ENCODE measurements around the gene DPP9. TPM values are rescaled to one million over a fixed set of nuclear protein-coding genes. Genes with fewer than 3 reads are reported as not detected.

Gene DPP9
- total RNA-seq, 1 donor from 2014 or later: 42.9 TPM

DNA sequence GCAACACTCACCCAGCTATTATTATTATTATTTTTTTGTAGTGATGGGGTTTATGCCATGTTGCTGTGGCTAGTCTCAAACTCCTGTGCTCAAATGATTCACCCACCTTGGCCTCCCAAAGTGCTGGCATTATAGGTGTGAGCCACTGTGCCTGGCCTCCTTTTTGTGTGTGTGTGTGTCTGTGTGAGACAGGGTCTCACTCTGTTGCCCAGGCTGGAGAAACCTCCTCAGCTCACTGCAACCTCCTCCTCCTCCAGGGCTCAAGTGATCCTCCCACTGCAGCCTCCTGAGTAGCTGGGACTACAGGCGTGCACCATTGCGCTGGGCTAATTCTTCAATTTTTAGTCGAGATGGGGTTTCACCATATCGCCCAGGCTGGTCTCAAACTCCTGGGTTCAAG, 49.9 kb downstream of the DPP9 start:
- TF ChIP-seq, protein P1, sequence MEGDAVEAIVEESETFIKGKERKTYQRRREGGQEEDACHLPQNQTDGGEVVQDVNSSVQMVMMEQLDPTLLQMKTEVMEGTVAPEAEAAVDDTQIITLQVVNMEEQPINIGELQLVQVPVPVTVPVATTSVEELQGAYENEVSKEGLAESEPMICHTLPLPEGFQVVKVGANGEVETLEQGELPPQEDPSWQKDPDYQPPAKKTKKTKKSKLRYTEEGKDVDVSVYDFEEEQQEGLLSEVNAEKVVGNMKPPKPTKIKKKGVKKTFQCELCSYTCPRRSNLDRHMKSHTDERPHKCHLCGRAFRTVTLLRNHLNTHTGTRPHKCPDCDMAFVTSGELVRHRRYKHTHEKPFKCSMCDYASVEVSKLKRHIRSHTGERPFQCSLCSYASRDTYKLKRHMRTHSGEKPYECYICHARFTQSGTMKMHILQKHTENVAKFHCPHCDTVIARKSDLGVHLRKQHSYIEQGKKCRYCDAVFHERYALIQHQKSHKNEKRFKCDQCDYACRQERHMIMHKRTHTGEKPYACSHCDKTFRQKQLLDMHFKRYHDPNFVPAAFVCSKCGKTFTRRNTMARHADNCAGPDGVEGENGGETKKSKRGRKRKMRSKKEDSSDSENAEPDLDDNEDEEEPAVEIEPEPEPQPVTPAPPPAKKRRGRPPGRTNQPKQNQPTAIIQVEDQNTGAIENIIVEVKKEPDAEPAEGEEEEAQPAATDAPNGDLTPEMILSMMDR (conservative IDR thresholded peaks at IDR 0.05): no peak
- DNase-seq (ENCODE audit: extremely low spot score, unreplicated experiment): no peak
- Mint-ChIP-seq H3K27ac (no peak overlapping the region), H3K27me3 (no peaks in the 10 kb centered on the region), H3K4me3 (no peak overlapping the region), H3K4me1 (ENCODE audit: unreplicated experiment) (peaks cover 4% of the 10 kb centered on the region), H3K36me3 (no peaks in the 10 kb centered on the region), H3K9me3 (no peaks in the 10 kb centered on the region)

DNA sequence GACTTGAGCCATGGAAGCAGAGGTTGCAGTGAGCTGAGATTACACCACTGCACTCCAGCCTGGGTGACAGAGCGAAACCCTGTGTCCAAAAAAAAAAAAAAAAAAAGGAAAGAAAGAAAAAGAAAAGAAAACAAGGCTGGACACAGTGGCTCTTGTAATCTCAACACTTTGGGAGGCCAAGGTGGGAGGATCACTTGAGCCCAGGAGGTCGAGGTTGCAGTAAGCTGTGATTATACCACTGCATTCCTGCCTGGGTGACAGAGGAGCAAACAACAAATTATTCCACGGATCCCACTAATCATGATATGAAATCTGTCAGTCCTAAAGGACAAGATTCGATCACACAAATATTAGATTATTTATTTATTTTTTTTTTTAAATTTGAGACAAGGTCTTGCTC, 50.4 kb downstream of the DPP9 start:
- TF ChIP-seq, protein P1 (conservative IDR thresholded peaks at IDR 0.05): no peak
- H3K9me3 Mint-ChIP-seq: no peaks in the 10 kb centered on the region

DNA sequence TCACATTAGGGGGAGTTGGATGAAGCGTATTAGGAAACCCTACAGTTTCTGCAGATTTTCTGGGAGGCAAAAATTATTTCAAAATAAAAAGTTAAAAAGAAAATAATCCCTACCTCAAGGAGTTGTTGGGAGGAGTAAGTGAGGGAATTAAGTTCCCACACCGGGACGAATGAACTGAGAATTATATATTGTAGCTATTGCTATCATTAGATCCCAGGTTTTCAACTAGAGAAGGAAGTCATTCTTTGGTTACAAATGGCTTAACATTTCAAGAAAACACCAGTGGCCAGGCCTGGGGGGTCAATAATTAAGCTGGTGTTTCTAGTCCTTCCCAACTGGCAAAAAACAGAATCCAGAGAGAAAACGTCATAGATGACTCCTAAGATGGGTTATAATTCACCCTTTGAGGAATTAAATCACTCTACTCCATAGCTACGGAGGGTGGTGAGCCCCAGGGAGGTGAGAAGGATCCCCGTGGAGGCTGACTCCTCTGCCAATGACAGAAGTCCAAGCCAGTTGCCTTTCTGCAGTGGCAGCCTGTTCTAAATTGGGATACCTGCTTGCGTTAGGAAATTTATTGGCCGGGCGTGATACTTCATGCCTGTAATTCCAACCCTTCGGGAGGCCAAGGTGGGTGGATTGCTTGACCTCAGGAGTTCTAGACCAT, 52.3 kb downstream of the DPP9 start:
- Mint-ChIP-seq H3K9me3 (no peaks in the 10 kb centered on the region), H3K27me3 (no peaks in the 10 kb centered on the region), H3K36me3 (peaks cover 5% of the 10 kb centered on the region), H3K4me1 (ENCODE audit: unreplicated experiment) (peaks cover 8% of the 10 kb centered on the region), H3K27ac (peak overlapping the region; percentile 2), H3K4me3 (peak overlapping the region; percentile 48)
- TF ChIP-seq, protein P1 (conservative IDR thresholded peaks at IDR 0.05): no peak
- DNase-seq (ENCODE audit: extremely low spot score, unreplicated experiment): no peak

More for the DNA sequence above, 50.4 kb downstream of the DPP9 start:
- Mint-ChIP-seq H3K4me1 (ENCODE audit: unreplicated experiment) (peaks cover 8% of the 10 kb centered on the region), H3K27ac (no peak overlapping the region), H3K4me3 (no peak overlapping the region), H3K36me3 (peaks cover 3% of the 10 kb centered on the region), H3K27me3 (no peaks in the 10 kb centered on the region)
- DNase-seq (ENCODE audit: extremely low spot score, unreplicated experiment): no peak

DNA sequence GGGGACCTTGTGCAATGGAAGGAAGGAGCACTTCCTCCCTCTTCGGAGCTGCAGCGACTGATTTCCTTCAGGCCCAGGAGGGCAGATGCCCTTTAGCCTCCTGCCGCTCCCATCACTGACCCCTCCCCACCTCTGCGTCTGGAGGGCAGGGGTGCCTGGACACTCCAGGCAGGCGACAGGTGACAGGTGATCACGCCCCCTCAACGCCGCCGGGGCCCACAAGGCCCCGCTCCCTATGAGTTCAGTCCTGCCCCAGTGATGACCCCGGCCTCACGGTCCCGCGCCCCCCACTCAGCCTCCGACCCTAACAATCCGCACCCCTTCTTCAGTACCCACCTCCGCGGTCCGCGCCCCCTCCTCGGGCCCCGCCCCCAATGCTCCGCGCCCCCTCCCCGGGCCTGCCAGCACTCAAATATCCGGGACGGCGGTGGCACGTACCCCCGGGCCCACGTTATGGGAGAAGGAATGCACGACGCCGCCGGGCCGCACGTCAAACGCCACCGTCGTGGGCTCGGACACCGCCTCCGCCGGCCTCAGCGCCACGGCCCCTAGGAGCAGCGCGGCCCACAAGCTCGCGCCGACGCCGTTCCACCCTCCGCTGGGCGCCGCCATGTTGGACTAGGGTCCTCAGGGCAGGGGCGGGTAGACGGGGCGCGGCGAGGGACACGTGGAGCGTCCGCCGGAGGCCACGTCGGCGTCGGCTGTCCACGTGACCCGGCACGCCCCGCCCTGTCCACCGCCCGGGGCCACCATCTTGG, 53.7 kb downstream of the DPP9 start, which contains the start of gene MYDGF:
Gene MYDGF, minus strand, starts transcription at position 620 of the 758 bp plus-strand sequence. Its CDS starts 8 bp downstream, at position 612.
- H3K36me3 Mint-ChIP-seq: peaks cover 5% of the 10 kb centered on the region
- H3K27ac Mint-ChIP-seq: peak within 1 kb of the TSS; percentile 71
- peaks cover 8% of the 10 kb centered on the region for H3K4me1 Mint-ChIP-seq (ENCODE audit: unreplicated experiment)
- H3K4me3 Mint-ChIP-seq: peak within 1 kb of the TSS; percentile 90
- H3K27me3 Mint-ChIP-seq: no peaks in the 10 kb centered on the region
- TF ChIP-seq, protein P1 (conservative IDR thresholded peaks at IDR 0.05): no peak
- peak; percentile 95 for DNase-seq (ENCODE audit: extremely low spot score, unreplicated experiment)
- H3K9me3 Mint-ChIP-seq: no peaks in the 10 kb centered on the region

DNA sequence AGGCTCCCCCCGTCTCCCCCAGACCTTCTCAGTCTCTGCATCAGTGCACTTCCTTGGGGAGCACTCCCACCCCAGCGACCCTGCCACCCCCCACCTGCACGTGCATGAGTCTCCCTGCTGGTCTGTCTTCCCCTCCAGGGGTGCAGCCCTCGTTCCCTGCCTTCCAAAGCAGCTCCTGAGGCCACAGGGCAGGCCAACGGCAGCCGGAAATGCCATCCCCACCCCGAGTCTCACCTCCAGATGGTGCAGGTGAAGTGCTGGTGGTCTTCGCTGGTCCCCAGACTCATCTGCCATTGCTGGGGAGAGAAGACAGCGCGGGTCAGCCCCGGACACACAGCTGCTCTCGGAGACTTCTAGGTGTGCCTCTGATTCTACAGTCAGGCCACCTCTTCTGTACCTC, 59.0 kb downstream of the DPP9 start:
- TF ChIP-seq, protein P1 (conservative IDR thresholded peaks at IDR 0.05): no peak
- peaks cover 12% of the 10 kb centered on the region for H3K36me3 Mint-ChIP-seq
- H3K4me3 Mint-ChIP-seq: no peak overlapping the region
- H3K4me1 Mint-ChIP-seq (ENCODE audit: unreplicated experiment): peaks cover 8% of the 10 kb centered on the region
- H3K27ac Mint-ChIP-seq: no peak overlapping the region
- DNase-seq (ENCODE audit: extremely low spot score, unreplicated experiment): no peak
- no peaks in the 10 kb centered on the region for H3K9me3 Mint-ChIP-seq
- H3K27me3 Mint-ChIP-seq: no peaks in the 10 kb centered on the region
